HepG2 (cell line): Measurements from ENCODE around the gene RGS19. TPM values are rescaled to one million over a fixed set of nuclear protein-coding genes. Genes with fewer than 3 reads are reported as not detected.

Experiments used
- CBX1 ChIP-seq: IDR thresholded peaks from one replicate; pipeline ENCODE4 v1.6.1; 2016; ENCODE audit warnings: antibody characterized with exemption, low read depth
- CEBPZ ChIP-seq: IDR thresholded peaks from 2 replicates; pipeline ENCODE4 v1.6.1; 2012; ENCODE audit warnings: low read length, improper control_type of control experiment
- ELF4 ChIP-seq: sonication (generic); formaldehyde crosslinking; IDR thresholded peaks from 2 replicates; pipeline ENCODE4 v1.5.0; 2020; ENCODE audit warnings: missing genetic modification reagents, mild to moderate bottlenecking, moderate library complexity, borderline replicate concordance
- HNF1A ChIP-seq, 2 experiments: sonication (generic) in 1 of 2; formaldehyde crosslinking in 1 of 2; IDR thresholded peaks; 2 replicates each; pipeline versions ENCODE4 v1.4.0 to v1.6.1; 2016 to 2020; ENCODE audit warnings: borderline replicate concordance in 1 of 2, low read depth in 1 of 2, mild to moderate bottlenecking in 1 of 2, missing genetic modification reagents in 1 of 2
- HNRNPLL ChIP-seq: fragments of 200-400 bp; formaldehyde crosslinking; IDR thresholded peaks from 2 replicates; pipeline ENCODE4 v1.6.1; 2017; ENCODE audit warnings: mild to moderate bottlenecking, low read depth, low read length; ENCODE audit not compliant: poor library complexity, severe bottlenecking
- KAT7 ChIP-seq: IDR thresholded peaks from 2 replicates; pipeline ENCODE4 v1.6.1; 2018; ENCODE audit warnings: borderline replicate concordance, missing compliant biosample characterization
- NCOA1 ChIP-seq: sonication (generic); formaldehyde crosslinking; IDR thresholded peaks from 2 replicates; pipeline ENCODE4 v1.9.0; 2021; ENCODE audit warnings: missing genetic modification reagents
- PRPF4 ChIP-seq: fragments of 200-400 bp; formaldehyde crosslinking; IDR thresholded peaks from 2 replicates; pipeline ENCODE4 v1.6.1; 2016; ENCODE audit warnings: low read length, low read depth; ENCODE audit not compliant: poor library complexity, severe bottlenecking
- RBAK ChIP-seq: sonication (generic); formaldehyde crosslinking; IDR thresholded peaks from 2 replicates; pipeline ENCODE4 v1.5.1; 2020; ENCODE audit warnings: mild to moderate bottlenecking, missing genetic modification reagents
- U2AF1 ChIP-seq: fragments of 200-400 bp; formaldehyde crosslinking; optimal IDR thresholded peaks from 2 replicates; pipeline ENCODE3; 2017; ENCODE audit warnings: mild to moderate bottlenecking, low read depth, low read length
- USF2 ChIP-seq, 2 experiments: sonication (generic) in 1 of 2; formaldehyde crosslinking in 1 of 2; IDR thresholded peaks; 2 replicates each; pipeline versions ENCODE4 v1.5.1 to v1.6.1; 2011 to 2020; ENCODE audit warnings: borderline replicate concordance in 1 of 2, low read depth in 1 of 2, low read length in 1 of 2, mild to moderate bottlenecking in 1 of 2, missing genetic modification reagents in 1 of 2, moderate library complexity in 1 of 2
- ZBTB7B ChIP-seq: sonication (generic); formaldehyde crosslinking; IDR thresholded peaks from 2 replicates; pipeline ENCODE4 v1.4.0; 2020; ENCODE audit warnings: missing genetic modification reagents
- ZNF180 ChIP-seq: sonication (generic); formaldehyde crosslinking; IDR thresholded peaks from 2 replicates; pipeline ENCODE4 v1.4.0; 2020; ENCODE audit warnings: low read depth, missing genetic modification reagents, borderline replicate concordance
- ZNF275 ChIP-seq: sonication (generic); formaldehyde crosslinking; IDR thresholded peaks from 2 replicates; pipeline ENCODE4 v1.8.0; 2022; ENCODE audit warnings: missing genetic modification reagents, mild to moderate bottlenecking, inconsistent platforms, borderline replicate concordance
- ZNF790 ChIP-seq: sonication (generic); formaldehyde crosslinking; IDR thresholded peaks from 2 replicates; pipeline ENCODE4 v1.8.0; 2022; ENCODE audit warnings: missing genetic modification reagents, mild to moderate bottlenecking, borderline replicate concordance
- polyA plus RNA-seq, 8 experiments: library from polyadenylated mRNA; depleted of rRNA in 3 of 8; stranded (reverse) in 7 of 8; unstranded in 1 of 8; fragments of >200 nt; fragmentation: Illumina TruSeq in 4 of 8; extraction: Trizol in 4 of 8; gene quantifications; 2 replicates each; pipeline versions ENCODE4 v1.2.1 to v1.2.3, GENCODE V29; 2011 to 2016; ENCODE audit warnings: low read depth in 4 of 8, missing spikeins in 1 of 8, mixed read lengths in 1 of 8; ENCODE audit not compliant: insufficient read depth in 1 of 8
- total RNA-seq, 5 experiments: library from RNA; depleted of rRNA; stranded (reverse); fragments of >200 nt; fragmentation: Illumina TruSeq; extraction: Trizol; gene quantifications; 2 replicates each; pipeline ENCODE4 v1.2.3, GENCODE V29; 2016; ENCODE audit warnings: low read depth in 1 of 5

The RGS19 gene
- total and polyA plus RNA-seq, 2 of the 13 experiments (the other 11 are each of a cell fraction or from before 2014, with no cell fraction given) = 10.7 to 11.9 TPM

GRCh38 chr20:64055893-64056638, 23.3 kb downstream of the RGS19 start (continued):
- TF ChIP-seq CEBPZ (no peak), PRPF4 (peak; percentile 39), USF2 (IDR thresholded peaks at IDR 0.05; ENCODE audit: low read depth, low read length) (no peak), USF2 (CRISPR knock-in tag; IDR thresholded peaks at IDR 0.05; ENCODE audit: borderline replicate concordance) (no peak), HNF1A (IDR thresholded peaks at IDR 0.05; ENCODE audit: low read depth) (no peak; the same call in none of the 2 replicates), HNF1A (CRISPR knock-in tag; IDR thresholded peaks at IDR 0.05; ENCODE audit: borderline replicate concordance) (no peak; the same call in 1 of the 2 replicates), ZNF790 (0 out of 2 replicates have a peak, but pooled peaks have one; percentile 21), ZNF180 (CRISPR knock-in tag) (no peak; the same call in 1 of the 2 replicates), KAT7 (CRISPR knock-in tag) (0 out of 2 replicates have a peak, but pooled peaks have one; percentile 8), NCOA1 (no peak; the same call in 1 of the 2 replicates), CBX1 (peak; percentile 96), U2AF1 (peak; percentile 23), ZBTB7B (CRISPR knock-in tag) (peak; percentile 88), ELF4 (CRISPR knock-in tag) (no peak; the same call in 1 of the 2 replicates), HNRNPLL (peak; percentile 67), ZNF275 (peak; percentile 72; the same call in 1 of the 2 replicates), RBAK (CRISPR knock-in tag) (peak; percentile 25; the same call in 1 of the 2 replicates)
